Fibroblast of lung (primary cell): Measurements from ENCODE around the gene ECE2.

ENCODE experiments used
- EZH2 ChIP-seq: IDR thresholded peaks from 2 replicates; pipeline ENCODE4 v1.5.1; 2012; ENCODE audit warnings: low read length, control low read depth, mild to moderate bottlenecking; ENCODE audit errors: missing control alignments
- TF ChIP-seq, protein P1 (sequence below), 2 donors: IDR thresholded peaks in 1 of 2; conservative IDR thresholded peaks in 1 of 2; 1 replicate in 1 of 2; 2 replicates in 1 of 2; pipeline ENCODE4 v1.5.1; 2011 to 2012; ENCODE audit warnings: low read length in 2 of 2, control low read depth in 1 of 2, inconsistent platforms in 1 of 2, low read depth in 1 of 2, mild to moderate bottlenecking in 1 of 2

- TF ChIP-seq, protein P1, sequence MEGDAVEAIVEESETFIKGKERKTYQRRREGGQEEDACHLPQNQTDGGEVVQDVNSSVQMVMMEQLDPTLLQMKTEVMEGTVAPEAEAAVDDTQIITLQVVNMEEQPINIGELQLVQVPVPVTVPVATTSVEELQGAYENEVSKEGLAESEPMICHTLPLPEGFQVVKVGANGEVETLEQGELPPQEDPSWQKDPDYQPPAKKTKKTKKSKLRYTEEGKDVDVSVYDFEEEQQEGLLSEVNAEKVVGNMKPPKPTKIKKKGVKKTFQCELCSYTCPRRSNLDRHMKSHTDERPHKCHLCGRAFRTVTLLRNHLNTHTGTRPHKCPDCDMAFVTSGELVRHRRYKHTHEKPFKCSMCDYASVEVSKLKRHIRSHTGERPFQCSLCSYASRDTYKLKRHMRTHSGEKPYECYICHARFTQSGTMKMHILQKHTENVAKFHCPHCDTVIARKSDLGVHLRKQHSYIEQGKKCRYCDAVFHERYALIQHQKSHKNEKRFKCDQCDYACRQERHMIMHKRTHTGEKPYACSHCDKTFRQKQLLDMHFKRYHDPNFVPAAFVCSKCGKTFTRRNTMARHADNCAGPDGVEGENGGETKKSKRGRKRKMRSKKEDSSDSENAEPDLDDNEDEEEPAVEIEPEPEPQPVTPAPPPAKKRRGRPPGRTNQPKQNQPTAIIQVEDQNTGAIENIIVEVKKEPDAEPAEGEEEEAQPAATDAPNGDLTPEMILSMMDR (conservative IDR thresholded peaks at IDR 0.05 in 1 of 2, IDR thresholded peaks at IDR 0.05 in 1 of 2; ENCODE audit: low read depth in 1 of 2, low read length in 2 of 2), result no peak
- no peak for TF ChIP-seq EZH2
Observed at GRCh38 chr3:184306341-184306972, 30.6 kb downstream of the ECE2 start.
